ENCODE data around the gene RIT1. TPM values are rescaled to one million over a fixed set of nuclear protein-coding genes. Genes with fewer than 3 reads are reported as not detected.

Gene RIT1
- total and polyA plus RNA-seq, 12 donors: 10.3 to 54.0 (median 28.7) TPM

DNA sequence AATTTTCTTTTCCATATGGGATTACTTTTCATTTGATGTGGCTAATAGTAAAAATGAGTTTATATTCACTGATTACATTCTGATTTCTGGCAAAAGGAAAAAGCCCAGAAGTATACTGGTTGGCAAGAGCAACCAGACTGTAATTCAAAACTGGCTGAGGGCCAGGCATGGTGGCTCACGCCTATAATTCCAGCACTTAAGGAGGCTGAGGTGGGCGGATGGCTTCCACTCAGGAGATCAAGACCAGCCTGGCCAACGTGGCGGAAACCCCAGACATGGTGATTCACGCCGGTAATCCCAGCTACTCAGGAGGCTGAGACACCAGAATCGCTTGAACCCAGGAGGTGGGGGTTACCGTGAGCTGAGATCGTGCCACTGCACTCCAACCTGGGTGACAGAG, 37.3 kb downstream of the RIT1 start:
- Histone ChIP-seq H3K36me3 (replicated peaks in 1 of 2) (no peaks in the 10 kb centered on the region), H3K4me1 (replicated peaks in 1 of 2) (peaks cover 5 to 20% of the 10 kb centered on the region in 2 donors), H3K9me3 (replicated peaks in 1 of 3) (no peaks in the 10 kb centered on the region), H3K27me3 (no peaks in the 10 kb centered on the region), H3K27ac (no peak overlapping the region), H3K4me3 (no peak overlapping the region)
- 82 to 87% (median 85%) methylated on average over 7 to 9 of the region's 9 CpGs for WGBS, 4 donors
- DNase-seq: peak in 2 of 7 donors; percentile 21 to 36
- TF ChIP-seq, protein P1, sequence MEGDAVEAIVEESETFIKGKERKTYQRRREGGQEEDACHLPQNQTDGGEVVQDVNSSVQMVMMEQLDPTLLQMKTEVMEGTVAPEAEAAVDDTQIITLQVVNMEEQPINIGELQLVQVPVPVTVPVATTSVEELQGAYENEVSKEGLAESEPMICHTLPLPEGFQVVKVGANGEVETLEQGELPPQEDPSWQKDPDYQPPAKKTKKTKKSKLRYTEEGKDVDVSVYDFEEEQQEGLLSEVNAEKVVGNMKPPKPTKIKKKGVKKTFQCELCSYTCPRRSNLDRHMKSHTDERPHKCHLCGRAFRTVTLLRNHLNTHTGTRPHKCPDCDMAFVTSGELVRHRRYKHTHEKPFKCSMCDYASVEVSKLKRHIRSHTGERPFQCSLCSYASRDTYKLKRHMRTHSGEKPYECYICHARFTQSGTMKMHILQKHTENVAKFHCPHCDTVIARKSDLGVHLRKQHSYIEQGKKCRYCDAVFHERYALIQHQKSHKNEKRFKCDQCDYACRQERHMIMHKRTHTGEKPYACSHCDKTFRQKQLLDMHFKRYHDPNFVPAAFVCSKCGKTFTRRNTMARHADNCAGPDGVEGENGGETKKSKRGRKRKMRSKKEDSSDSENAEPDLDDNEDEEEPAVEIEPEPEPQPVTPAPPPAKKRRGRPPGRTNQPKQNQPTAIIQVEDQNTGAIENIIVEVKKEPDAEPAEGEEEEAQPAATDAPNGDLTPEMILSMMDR (IDR thresholded peaks at IDR 0.05): no peak
- TF ChIP-seq POLR2A (IDR thresholded peaks at IDR 0.05): no peak
- intact Hi-C loops (cut with DNase I): no loop called here

GRCh38 chr1:155872527-155872926, 38.6 kb downstream of the RIT1 start:
- intact Hi-C loops (cut with DNase I): no loop called here
- Histone ChIP-seq H3K4me3 (no peak overlapping the region), H3K4me1 (replicated peaks in 1 of 2) (peaks cover 5 to 20% of the 10 kb centered on the region in 2 donors), H3K9me3 (replicated peaks in 1 of 3) (no peaks in the 10 kb centered on the region), H3K27ac (no peak overlapping the region), H3K36me3 (replicated peaks in 1 of 2) (no peaks in the 10 kb centered on the region), H3K27me3 (no peaks in the 10 kb centered on the region)
- TF ChIP-seq POLR2A (IDR thresholded peaks at IDR 0.05): no peak
- TF ChIP-seq, protein P1 (IDR thresholded peaks at IDR 0.05): no peak
- 91 to 95% (median 93%) methylated on average over 5 of the region's 5 CpGs for WGBS, 4 donors
- DNase-seq: no peak

DNA sequence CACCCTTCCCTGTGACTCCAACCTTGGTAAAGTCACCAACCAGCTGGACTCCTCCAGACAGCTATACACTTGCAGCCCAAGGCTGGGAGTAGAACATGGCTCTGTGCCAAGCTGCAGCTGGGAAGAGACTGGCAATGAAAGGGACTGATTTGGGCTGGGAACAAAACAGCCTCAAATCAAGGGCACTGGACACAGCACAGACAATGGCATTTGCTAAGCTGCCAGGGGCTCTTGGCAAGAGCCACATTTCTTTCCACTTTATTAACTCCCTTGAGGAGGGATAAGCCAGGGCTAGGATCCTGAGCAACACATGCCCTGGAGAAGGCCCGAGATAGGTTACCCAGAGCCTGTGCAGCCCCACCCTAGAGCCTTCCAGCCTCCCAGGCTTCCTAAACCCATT, 39.8 kb downstream of the RIT1 start:
- Histone ChIP-seq H3K27ac (peak overlapping the region in 4 of 5 donors; percentile 2 to 66 (median 48)), H3K9me3 (replicated peaks in 1 of 3) (no peaks in the 10 kb centered on the region), H3K27me3 (no peaks in the 10 kb centered on the region), H3K4me1 (replicated peaks in 1 of 2) (peaks cover 5 to 20% of the 10 kb centered on the region in 2 donors), H3K36me3 (replicated peaks in 1 of 2) (no peaks in the 10 kb centered on the region), H3K4me3 (no peak overlapping the region)
- TF ChIP-seq, protein P1 (IDR thresholded peaks at IDR 0.05): no peak
- no peak for TF ChIP-seq POLR2A (IDR thresholded peaks at IDR 0.05)
- intact Hi-C loops (cut with DNase I): no loop called here
- 28 to 44% (median 30%) methylated on average over 1 of the region's 1 CpG for WGBS, 4 donors
- peak; percentile 82 to 93 (median 92) for DNase-seq

GRCh38 chr1:155867766-155868165, 43.4 kb downstream of the RIT1 start:
- H3K36me3 ChIP-seq (replicated peaks in 1 of 2): no peaks in the 10 kb centered on the region
- no peaks in the 10 kb centered on the region for H3K27me3 ChIP-seq
- intact Hi-C loops (cut with DNase I): no loop called here
- no peak overlapping the region for H3K4me3 ChIP-seq
- 95 to 98% (median 97%) methylated on average over 8 of the region's 8 CpGs for WGBS, 4 donors
- H3K9me3 ChIP-seq (replicated peaks in 1 of 3): no peaks in the 10 kb centered on the region
- DNase-seq: no peak
- TF ChIP-seq POLR2A (IDR thresholded peaks at IDR 0.05): no peak
- TF ChIP-seq, protein P1 (IDR thresholded peaks at IDR 0.05): no peak
- H3K27ac ChIP-seq: no peak overlapping the region
- peaks cover 5 to 20% of the 10 kb centered on the region in 2 donors for H3K4me1 ChIP-seq (replicated peaks in 1 of 2)

Measured in adrenal gland (tissue), 12 donors.